IPS-15b (cell line): ENCODE data around the gene CEP120.

Experiments used
- H3K27me3 ChIP-seq: one replicate; pipeline ENCODE4 v1.6.1; 2013; ENCODE audit warnings: low read length; ENCODE audit not compliant: control insufficient read depth, insufficient read depth
- H3K36me3 ChIP-seq: one replicate; pipeline ENCODE4 v1.6.1; 2013; ENCODE audit warnings: low read length; ENCODE audit not compliant: control insufficient read depth, insufficient read depth
- H3K4me1 ChIP-seq: one replicate; pipeline ENCODE4 v1.6.1; 2013; ENCODE audit warnings: mild to moderate bottlenecking, low read length; ENCODE audit not compliant: control insufficient read depth, insufficient read depth
- H3K4me3 ChIP-seq: one replicate; pipeline ENCODE4 v1.5.1; 2013; ENCODE audit warnings: low read depth, low read length
- H3K9ac ChIP-seq: one replicate; pipeline ENCODE4 v1.6.1; 2013; ENCODE audit warnings: low read depth, mild to moderate bottlenecking, low read length
- H3K9me3 ChIP-seq: one replicate; pipeline ENCODE4 v1.6.1; 2013; ENCODE audit warnings: mild to moderate bottlenecking, low read length; ENCODE audit not compliant: control insufficient read depth, insufficient read depth

Gene CEP120

DNA sequence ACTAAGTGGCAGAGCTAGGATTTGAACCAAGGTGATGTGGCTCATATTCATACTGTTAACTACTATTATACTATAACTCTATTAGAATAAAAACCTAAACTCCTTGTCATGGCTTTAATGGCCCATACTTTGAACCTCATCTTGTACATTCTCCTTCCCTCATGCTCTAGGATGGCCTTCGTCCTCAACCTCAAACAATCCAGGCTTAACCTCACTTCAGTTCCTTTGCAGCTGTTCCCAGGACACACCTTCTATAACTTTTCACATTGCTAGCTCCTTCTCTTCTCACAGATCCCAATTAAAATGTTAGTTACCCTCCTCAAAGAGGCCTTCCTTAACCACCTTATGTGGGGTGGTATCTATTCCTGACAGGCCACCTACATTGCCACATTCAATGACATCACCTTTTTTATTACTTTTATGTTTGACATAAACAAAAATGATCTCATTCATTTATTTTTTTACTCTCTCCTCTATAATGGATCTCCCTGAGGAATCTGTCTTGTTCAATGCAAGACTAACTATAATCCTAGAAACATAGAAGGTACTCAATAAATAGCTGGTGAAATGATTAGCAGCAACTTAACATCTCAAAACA is 53.7 kb downstream of the CEP120 start:
- Histone ChIP-seq H3K36me3 (no peaks in the 10 kb centered on the region), H3K9me3 (no peaks in the 10 kb centered on the region), H3K9ac (no peak overlapping the region), H3K4me1 (no peaks in the 10 kb centered on the region), H3K27me3 (no peaks in the 10 kb centered on the region), H3K4me3 (no peak overlapping the region)

DNA sequence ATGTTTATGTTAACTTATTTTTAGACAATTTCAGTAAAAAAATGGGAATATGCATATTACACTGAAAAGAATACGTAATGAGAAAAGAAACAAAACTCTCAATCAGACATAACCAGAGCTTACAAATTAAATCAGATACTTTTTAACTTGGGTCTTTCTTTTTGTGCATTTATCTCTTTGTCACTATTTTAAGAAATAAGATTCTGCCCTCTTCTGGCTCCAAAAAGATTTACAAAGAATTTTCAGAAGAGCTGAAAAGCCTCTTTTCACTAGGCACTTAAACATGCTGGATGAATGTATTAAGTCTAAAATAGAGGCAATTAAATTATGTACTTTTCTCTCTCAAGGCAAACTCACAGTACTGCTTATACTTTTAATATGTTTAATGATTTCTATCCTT is 55.5 kb downstream of the CEP120 start:
- Histone ChIP-seq H3K27me3 (no peaks in the 10 kb centered on the region), H3K9ac (no peak overlapping the region), H3K36me3 (no peaks in the 10 kb centered on the region), H3K4me1 (no peaks in the 10 kb centered on the region), H3K4me3 (no peak overlapping the region), H3K9me3 (no peaks in the 10 kb centered on the region)

- Histone ChIP-seq H3K27me3 (no peaks in the 10 kb centered on the region), H3K4me1 (no peaks in the 10 kb centered on the region), H3K36me3 (no peaks in the 10 kb centered on the region), H3K9ac (no peak overlapping the region), H3K9me3 (no peaks in the 10 kb centered on the region), H3K4me3 (no peak overlapping the region)
These were observed 58.0 kb downstream of the CEP120 start for GRCh38 chr5:123365156-123365555.

- Histone ChIP-seq H3K4me1 (no peaks in the 10 kb centered on the region), H3K36me3 (no peaks in the 10 kb centered on the region), H3K9me3 (no peaks in the 10 kb centered on the region), H3K27me3 (no peaks in the 10 kb centered on the region), H3K9ac (no peak overlapping the region), H3K4me3 (no peak overlapping the region)
These were observed 58.6 kb downstream of the CEP120 start for GRCh38 chr5:123364441-123365155.

DNA sequence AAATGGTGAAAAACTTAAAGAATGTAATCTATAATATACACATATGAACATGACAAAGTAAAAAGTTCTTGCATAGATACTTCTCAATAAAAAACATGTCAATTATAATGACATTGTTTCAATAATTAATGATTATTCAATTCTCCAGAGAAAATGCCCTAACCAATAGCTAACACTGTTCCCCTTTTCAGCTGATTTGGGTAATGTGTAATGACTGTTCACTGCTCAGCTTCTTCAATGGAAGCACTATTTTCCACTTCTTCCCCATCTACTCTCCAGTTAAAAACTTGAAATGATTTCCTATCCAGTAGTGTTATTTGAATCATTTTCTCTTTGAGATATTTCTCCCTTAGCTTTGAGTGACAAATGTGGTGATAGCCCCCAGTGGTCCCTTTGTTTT is 62.3 kb downstream of the CEP120 start:
- no peaks in the 10 kb centered on the region for H3K4me1 ChIP-seq
- no peaks in the 10 kb centered on the region for H3K9me3 ChIP-seq
- no peaks in the 10 kb centered on the region for H3K36me3 ChIP-seq
- H3K9ac ChIP-seq, result no peak overlapping the region
- H3K4me3 ChIP-seq, result no peak overlapping the region
- no peaks in the 10 kb centered on the region for H3K27me3 ChIP-seq

GRCh38 chr5:123360201-123360571 is 63.0 kb downstream of the CEP120 start:
- H3K9me3 ChIP-seq, result no peaks in the 10 kb centered on the region
- H3K9ac ChIP-seq, result no peak overlapping the region
- H3K4me1 ChIP-seq, result no peaks in the 10 kb centered on the region
- H3K36me3 ChIP-seq, result no peaks in the 10 kb centered on the region
- no peak overlapping the region for H3K4me3 ChIP-seq
- H3K27me3 ChIP-seq, result no peaks in the 10 kb centered on the region

GRCh38 chr5:123359454-123360200 is 63.6 kb downstream of the CEP120 start:
- Histone ChIP-seq H3K27me3 (no peaks in the 10 kb centered on the region), H3K4me3 (no peak overlapping the region), H3K36me3 (no peaks in the 10 kb centered on the region), H3K4me1 (no peaks in the 10 kb centered on the region), H3K9me3 (no peaks in the 10 kb centered on the region), H3K9ac (no peak overlapping the region)

DNA sequence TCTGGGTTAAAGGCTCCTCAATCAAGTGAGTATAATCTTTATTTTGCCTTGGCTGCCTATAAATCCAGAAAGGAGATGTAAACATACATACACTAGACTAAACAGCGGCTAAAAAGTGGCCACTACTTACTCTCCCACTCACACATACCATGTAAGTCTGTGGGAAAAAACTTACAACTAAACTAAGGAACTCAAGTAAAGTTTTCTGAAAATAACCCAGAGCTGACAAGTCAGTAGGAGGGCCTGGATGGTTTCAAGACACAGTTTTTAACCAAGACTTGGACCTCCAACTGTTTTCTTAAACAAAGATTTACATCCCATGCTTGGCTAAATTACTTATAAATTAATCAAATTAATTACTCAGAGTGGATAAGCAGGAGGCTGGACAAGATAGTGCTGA is 64.5 kb downstream of the CEP120 start:
- Histone ChIP-seq H3K27me3 (no peaks in the 10 kb centered on the region), H3K9me3 (no peaks in the 10 kb centered on the region), H3K36me3 (no peaks in the 10 kb centered on the region), H3K4me1 (no peaks in the 10 kb centered on the region), H3K4me3 (no peak overlapping the region), H3K9ac (no peak overlapping the region)

DNA sequence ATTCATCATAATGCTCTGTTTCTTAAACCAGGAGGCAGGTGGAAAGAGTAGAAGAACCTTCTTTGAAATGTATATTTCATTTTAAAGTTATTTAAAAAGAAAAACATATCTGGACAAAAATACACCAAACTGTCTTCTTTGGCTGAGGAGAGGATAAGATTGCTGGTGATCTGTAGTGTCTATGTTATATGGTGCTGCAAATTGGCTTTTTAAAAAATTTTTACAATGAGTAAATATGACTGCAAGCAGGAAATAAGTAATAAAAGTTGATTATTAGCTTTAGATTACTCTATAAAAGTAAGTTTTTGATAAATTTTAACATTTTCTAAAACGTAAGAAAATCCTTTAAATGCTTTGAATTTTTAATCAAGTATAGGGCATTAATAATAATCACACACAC is 64.9 kb downstream of the CEP120 start:
- H3K4me1 ChIP-seq, result no peaks in the 10 kb centered on the region
- no peaks in the 10 kb centered on the region for H3K9me3 ChIP-seq
- H3K27me3 ChIP-seq, result no peaks in the 10 kb centered on the region
- no peaks in the 10 kb centered on the region for H3K36me3 ChIP-seq
- no peak overlapping the region for H3K9ac ChIP-seq
- no peak overlapping the region for H3K4me3 ChIP-seq

GRCh38 chr5:123351820-123352219 is 71.4 kb downstream of the CEP120 start:
- H3K4me1 ChIP-seq, result no peaks in the 10 kb centered on the region
- no peak overlapping the region for H3K9ac ChIP-seq
- no peaks in the 10 kb centered on the region for H3K9me3 ChIP-seq
- no peak overlapping the region for H3K4me3 ChIP-seq
- no peaks in the 10 kb centered on the region for H3K27me3 ChIP-seq
- H3K36me3 ChIP-seq, result no peaks in the 10 kb centered on the region

- Histone ChIP-seq H3K9ac (no peak overlapping the region), H3K36me3 (no peaks in the 10 kb centered on the region), H3K4me1 (no peaks in the 10 kb centered on the region), H3K9me3 (no peaks in the 10 kb centered on the region), H3K27me3 (no peaks in the 10 kb centered on the region), H3K4me3 (no peak overlapping the region)
These were observed 72.0 kb downstream of the CEP120 start for GRCh38 chr5:123351240-123351639.

GRCh38 chr5:123350742-123351141 is 72.5 kb downstream of the CEP120 start:
- Histone ChIP-seq H3K4me1 (no peaks in the 10 kb centered on the region), H3K9me3 (no peaks in the 10 kb centered on the region), H3K36me3 (no peaks in the 10 kb centered on the region), H3K9ac (no peak overlapping the region), H3K27me3 (no peaks in the 10 kb centered on the region), H3K4me3 (no peak overlapping the region)
